ENCODE results near the gene UPF1.
"Not testable (repeated sequence)": the region's sequence is repeated elsewhere in the genome, so short reads cannot be mapped to it uniquely, and the experiment has no call there.

Gene UPF1

GRCh38 chr19:18902519-18902918, 70.8 kb downstream of the UPF1 start:
- in situ Hi-C loops (cut with HindIII; ENCODE audit: low pct_ligation_motif_present, low pct_unique_long_range_greater_than_20kb, low sequenced_read_pairs) = not testable (repeated sequence)

GRCh38 chr19:18903156-18904037, 71.6 kb downstream of the UPF1 start:
- in situ Hi-C loops (cut with HindIII; ENCODE audit: low pct_ligation_motif_present, low pct_unique_long_range_greater_than_20kb, low sequenced_read_pairs) = no loop called here
- no peak for DNase-seq

More at GRCh38 chr19:18902519-18902918, 70.8 kb downstream of the UPF1 start:
- DNase-seq = not testable (repeated sequence)

- no peak for DNase-seq
- in situ Hi-C loops (cut with HindIII; ENCODE audit: low pct_ligation_motif_present, low pct_unique_long_range_greater_than_20kb, low sequenced_read_pairs) = no loop called here
Measured at GRCh38 chr19:18904334-18905057, 72.7 kb downstream of the UPF1 start.

GRCh38 chr19:18905058-18905456, 73.3 kb downstream of the UPF1 start:
- no peak for DNase-seq
- in situ Hi-C loops (cut with HindIII; ENCODE audit: low pct_ligation_motif_present, low pct_unique_long_range_greater_than_20kb, low sequenced_read_pairs) = no loop called here

GRCh38 chr19:18905513-18906236, 73.9 kb downstream of the UPF1 start:
- DNase-seq = no peak
- in situ Hi-C loops (cut with HindIII; ENCODE audit: low pct_ligation_motif_present, low pct_unique_long_range_greater_than_20kb, low sequenced_read_pairs) = no loop called here

- DNase-seq = no peak
- in situ Hi-C loops (cut with HindIII; ENCODE audit: low pct_ligation_motif_present, low pct_unique_long_range_greater_than_20kb, low sequenced_read_pairs) = no loop called here
Measured at GRCh38 chr19:18906605-18907519, 75.1 kb downstream of the UPF1 start.

GRCh38 chr19:18908917-18909619, 77.3 kb downstream of the UPF1 start:
- in situ Hi-C loops (cut with HindIII; ENCODE audit: low pct_ligation_motif_present, low pct_unique_long_range_greater_than_20kb, low sequenced_read_pairs) = no loop called here

GRCh38 chr19:18910010-18910409, 78.3 kb downstream of the UPF1 start:
- in situ Hi-C loops (cut with HindIII; ENCODE audit: low pct_ligation_motif_present, low pct_unique_long_range_greater_than_20kb, low sequenced_read_pairs) = no loop called here
- DNase-seq = no peak

More at GRCh38 chr19:18908917-18909619, 77.3 kb downstream of the UPF1 start:
- no peak for DNase-seq

- in situ Hi-C loops (cut with HindIII; ENCODE audit: low pct_ligation_motif_present, low pct_unique_long_range_greater_than_20kb, low sequenced_read_pairs) = no loop called here
- DNase-seq = no peak
Measured at GRCh38 chr19:18910801-18911436, 79.2 kb downstream of the UPF1 start.

GRCh38 chr19:18912933-18913332, 81.2 kb downstream of the UPF1 start:
- in situ Hi-C loops (cut with HindIII; ENCODE audit: low pct_ligation_motif_present, low pct_unique_long_range_greater_than_20kb, low sequenced_read_pairs) = no loop called here
- DNase-seq = no peak

- in situ Hi-C loops (cut with HindIII; ENCODE audit: low pct_ligation_motif_present, low pct_unique_long_range_greater_than_20kb, low sequenced_read_pairs) = no loop called here
- no peak for DNase-seq
Measured at GRCh38 chr19:18913466-18913865, 81.7 kb downstream of the UPF1 start.

- in situ Hi-C loops (cut with HindIII; ENCODE audit: low pct_ligation_motif_present, low pct_unique_long_range_greater_than_20kb, low sequenced_read_pairs) = no loop called here
- DNase-seq = peak; percentile 53
Measured at GRCh38 chr19:18915639-18916038, 83.9 kb downstream of the UPF1 start.

- in situ Hi-C loops (cut with HindIII; ENCODE audit: low pct_ligation_motif_present, low pct_unique_long_range_greater_than_20kb, low sequenced_read_pairs); DNase-seq: not testable (repeated sequence)
Measured at GRCh38 chr19:18917593-18917992, 85.8 kb downstream of the UPF1 start.

Data from ACHN (cell line).